Left lobe of liver (tissue), 2 donors: ENCODE results near the gene ARHGAP15. TPM values are rescaled to one million over a fixed set of nuclear protein-coding genes. Genes with fewer than 3 reads are reported as not detected.

ENCODE experiments used
- ATAC-seq: fragments of 200-7000 bp; cut with Tn5 transposase; one replicate; pipeline ENCODE4 v1.9.1; 2020; ENCODE audit warnings: mild to moderate bottlenecking, moderate library complexity
- DNase-seq: peaks from one replicate; pipeline ENCODE4 v3.0.0-alpha.2; 2020; ENCODE audit warnings: low spot score
- total RNA-seq: library from RNA; stranded (reverse); gene quantifications from one replicate; pipeline ENCODE4 v1.2.1, GENCODE V29; 2021
- donor health status: DM: no; HTN: no; CAD: no; lungs with moderate emphysema.
- donor health status: DM: no; HTN: yes; CAD: no.

The ARHGAP15 gene
- total RNA-seq, 1 donor from 2014 or later, result 2.3 TPM

- ATAC-seq, result no peak
These were observed 348.7 kb downstream of the ARHGAP15 start for GRCh38 chr2:143477714-143478443.

DNA sequence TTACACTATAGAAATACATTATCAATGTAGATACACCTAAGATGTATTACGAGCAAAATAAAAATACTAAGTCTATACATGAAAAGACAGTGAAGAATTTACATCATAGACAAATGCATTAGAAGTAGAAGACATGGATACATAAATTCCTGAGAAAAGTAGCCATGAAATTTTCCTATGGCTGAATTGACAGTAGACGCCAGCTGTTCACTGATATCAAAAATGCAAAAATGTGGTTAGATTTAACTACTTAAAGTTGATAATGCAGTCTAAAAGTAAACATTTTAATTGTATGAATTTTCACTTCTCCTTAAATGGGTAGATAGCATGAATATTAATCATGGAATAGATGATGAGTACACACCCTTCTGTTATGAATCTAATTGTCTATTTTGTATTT is 350.9 kb downstream of the ARHGAP15 start:
- no peak for DNase-seq

More at GRCh38 chr2:143477714-143478443, 348.7 kb downstream of the ARHGAP15 start:
- no peak for DNase-seq

GRCh38 chr2:143480601-143481236 is 351.5 kb downstream of the ARHGAP15 start:
- ATAC-seq, result no peak
- no peak for DNase-seq

More for the DNA sequence above, 350.9 kb downstream of the ARHGAP15 start:
- ATAC-seq, result no peak

DNA sequence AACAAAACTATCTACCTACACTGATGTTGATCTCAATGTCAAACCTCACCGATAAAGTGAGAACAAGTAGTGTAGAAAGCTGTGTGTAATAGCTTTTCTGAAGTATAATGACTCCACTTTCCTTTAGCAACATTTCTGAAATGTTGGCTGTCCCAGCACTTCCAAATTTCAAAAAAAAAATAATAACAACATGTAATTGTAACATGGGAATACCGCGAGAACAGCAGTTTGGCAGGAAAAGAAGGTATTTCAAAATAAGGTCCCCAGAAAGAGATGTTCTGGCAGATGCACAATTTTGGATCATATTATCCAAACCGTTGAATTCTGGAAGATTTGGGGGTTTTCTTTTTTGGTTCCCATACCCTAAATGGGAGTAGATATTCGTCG is 352.0 kb downstream of the ARHGAP15 start:
- ATAC-seq (no peak), DNase-seq (no peak)

- ATAC-seq (no peak), DNase-seq (no peak)
These were observed 352.5 kb downstream of the ARHGAP15 start for GRCh38 chr2:143481733-143482132.

GRCh38 chr2:143482316-143482715 is 353.1 kb downstream of the ARHGAP15 start:
- ATAC-seq (no peak), DNase-seq (no peak)

GRCh38 chr2:143482771-143483170 is 353.6 kb downstream of the ARHGAP15 start:
- DNase-seq, result no peak
- ATAC-seq, result no peak

DNA sequence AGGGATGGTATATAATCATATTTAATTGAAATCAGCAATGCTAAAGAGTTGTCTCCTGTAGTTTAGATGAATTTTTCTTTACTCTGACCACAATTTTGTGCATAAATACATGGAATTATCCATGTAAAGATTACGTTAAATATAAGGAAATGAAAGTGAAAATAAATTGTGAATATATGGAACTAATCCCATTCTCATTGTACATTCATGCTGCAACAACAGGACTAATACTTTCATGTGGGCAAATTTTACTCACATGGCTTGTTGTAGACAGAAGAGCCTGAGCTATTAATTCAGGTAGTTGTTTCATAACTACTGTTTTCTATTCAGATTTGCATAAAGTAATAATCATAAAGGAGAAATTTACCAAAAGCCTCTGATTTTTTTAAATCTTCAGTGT is 357.8 kb downstream of the ARHGAP15 start:
- no peak for ATAC-seq
- DNase-seq, result no peak

- no peak for DNase-seq
- no peak for ATAC-seq
These were observed 359.9 kb downstream of the ARHGAP15 start for GRCh38 chr2:143489145-143489544.

GRCh38 chr2:143491131-143491530 is 361.9 kb downstream of the ARHGAP15 start:
- no peak for ATAC-seq
- no peak for DNase-seq

DNA sequence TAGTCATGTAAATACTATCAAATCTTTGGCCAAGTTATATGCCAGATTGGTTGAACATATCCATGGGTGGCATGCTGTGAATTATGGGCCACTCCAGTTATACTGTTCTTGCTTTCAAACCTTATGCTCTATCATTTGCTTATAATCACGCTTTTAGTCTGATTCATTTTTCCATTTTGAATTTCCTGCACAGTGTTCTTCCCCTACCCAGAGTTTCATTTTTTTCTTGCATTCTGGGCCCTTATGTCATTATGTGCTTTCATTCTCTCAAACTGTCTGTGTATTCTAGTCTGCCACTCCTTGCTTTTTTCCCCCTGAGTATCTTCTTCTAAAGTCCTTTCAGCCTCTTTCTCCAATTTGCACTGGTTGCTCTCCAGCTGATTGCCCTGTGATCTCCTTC is 364.1 kb downstream of the ARHGAP15 start:
- DNase-seq, result no peak
- ATAC-seq, result no peak

DNA sequence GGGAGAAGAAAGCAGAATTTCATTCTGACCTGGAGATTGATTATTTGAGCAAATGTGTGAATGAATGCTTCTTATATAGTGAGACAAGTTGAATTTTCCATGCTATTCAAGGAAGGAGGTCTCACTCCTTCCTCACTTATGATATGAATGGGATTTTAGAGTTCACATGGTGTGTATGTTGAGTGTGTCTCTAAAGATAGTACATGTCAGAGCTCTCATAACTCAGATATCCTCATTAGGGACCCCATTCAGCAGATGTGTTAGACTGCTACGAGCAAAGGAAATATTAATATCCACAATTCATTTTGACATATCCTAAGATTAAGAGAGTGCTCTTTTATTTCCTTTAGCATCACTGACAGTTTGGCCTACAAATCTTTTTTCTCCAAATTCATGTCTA is 368.5 kb downstream of the ARHGAP15 start:
- DNase-seq, result no peak
- ATAC-seq, result no peak

DNA sequence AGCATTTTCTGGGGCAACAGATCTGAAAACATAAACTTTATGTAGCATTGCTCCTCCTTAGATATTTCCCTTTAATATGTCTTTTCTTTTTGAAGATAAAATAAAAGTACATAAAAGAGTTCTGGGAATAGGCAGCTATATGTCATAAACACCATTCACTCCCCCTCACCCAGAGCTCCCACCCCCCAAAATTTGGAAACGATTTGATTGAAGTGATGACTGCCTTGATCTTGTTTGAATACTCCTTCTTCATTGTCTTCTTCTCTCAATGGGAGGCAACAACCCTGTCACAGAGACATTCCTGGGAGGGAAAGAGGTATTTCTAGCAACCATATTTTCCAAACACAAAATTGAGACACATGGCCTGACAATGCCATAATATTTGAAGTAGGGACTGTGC is 369.3 kb downstream of the ARHGAP15 start:
- ATAC-seq (no peak), DNase-seq (no peak)

- DNase-seq, result no peak
- no peak for ATAC-seq
These were observed 369.8 kb downstream of the ARHGAP15 start for GRCh38 chr2:143499061-143499460.

GRCh38 chr2:143501106-143501676 is 372.0 kb downstream of the ARHGAP15 start:
- DNase-seq (no peak), ATAC-seq (no peak)

DNA sequence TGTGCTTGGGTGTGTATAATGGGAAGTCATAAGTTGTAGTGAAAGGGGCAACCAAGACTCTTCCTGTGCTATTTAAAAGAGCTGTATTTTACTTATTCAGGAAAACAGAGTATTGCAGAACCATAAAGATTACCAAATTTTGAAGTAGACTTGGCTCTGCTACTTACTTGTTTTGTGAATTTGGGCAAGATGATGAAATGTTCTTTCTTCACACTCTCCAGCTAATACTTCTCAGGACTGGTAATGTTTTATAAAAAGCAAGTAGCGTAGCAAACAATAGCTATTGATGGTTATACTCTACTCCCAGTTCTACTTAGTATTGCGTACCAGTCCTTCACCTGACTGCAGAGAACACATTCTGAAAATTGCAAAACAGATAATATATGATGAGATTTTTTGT is 374.1 kb downstream of the ARHGAP15 start:
- DNase-seq (no peak), ATAC-seq (no peak)

- ATAC-seq (no peak), DNase-seq (no peak)
These were observed 375.2 kb downstream of the ARHGAP15 start for GRCh38 chr2:143504397-143504796.

DNA sequence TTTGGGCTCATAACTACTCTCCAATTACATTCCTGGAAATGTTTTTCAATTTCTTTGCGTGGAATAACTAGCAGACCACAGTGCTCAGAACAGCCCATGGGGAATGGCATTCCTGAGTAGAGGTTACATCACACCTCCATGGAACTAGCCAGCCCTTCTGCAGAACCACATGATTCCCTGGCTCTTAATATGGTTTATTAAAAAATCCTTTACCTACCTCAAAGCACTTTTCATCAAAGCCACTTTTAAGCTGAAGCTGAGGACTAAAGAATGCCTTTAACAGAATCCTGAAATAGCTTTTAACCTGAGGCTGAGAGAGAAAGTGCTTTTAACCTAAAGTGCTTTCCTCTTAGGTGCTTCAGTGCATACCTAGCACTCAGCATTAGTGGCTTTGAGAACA is 376.3 kb downstream of the ARHGAP15 start:
- DNase-seq, result no peak
- ATAC-seq, result no peak

- DNase-seq, result no peak
- peak; percentile 48 for ATAC-seq
These were observed 383.9 kb downstream of the ARHGAP15 start for GRCh38 chr2:143513081-143513480.

DNA sequence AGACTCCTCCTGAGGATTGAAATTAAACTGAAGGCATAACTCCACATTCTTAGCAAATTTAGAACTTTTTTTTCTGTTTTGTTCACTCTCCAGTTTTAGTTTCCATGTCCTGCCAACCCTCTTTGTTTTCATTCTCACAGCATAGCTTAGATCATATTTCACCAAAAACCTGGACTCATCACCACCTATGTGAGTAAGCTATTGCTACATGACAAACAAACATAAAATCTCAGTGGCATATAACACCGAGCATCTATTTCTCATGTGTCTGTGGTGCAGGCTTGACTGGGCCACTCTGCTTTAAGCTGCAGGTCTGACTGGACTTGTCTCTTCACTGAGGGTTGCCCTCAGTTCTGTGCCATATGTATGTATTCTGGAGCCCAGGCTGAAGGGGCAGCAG is 385.2 kb downstream of the ARHGAP15 start:
- no peak for DNase-seq
- ATAC-seq, result no peak

DNA sequence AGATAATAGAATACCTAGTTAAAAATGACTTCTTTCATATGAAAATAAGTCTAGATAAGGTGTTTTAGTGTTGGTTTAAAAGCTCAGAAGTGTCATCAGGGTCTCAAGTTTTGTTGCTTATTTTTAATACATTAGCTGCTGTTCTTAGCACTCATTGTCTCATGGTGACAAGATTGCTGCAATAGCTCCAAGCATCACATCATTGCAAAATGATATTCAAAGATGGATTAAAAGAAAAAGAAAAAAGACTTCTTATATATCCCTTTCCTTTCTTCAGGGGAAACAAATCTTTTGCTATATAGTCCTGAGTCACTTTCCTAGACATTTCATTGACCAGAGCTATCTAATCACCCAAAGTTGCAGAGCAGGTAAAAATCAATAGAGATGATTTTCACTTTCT is 386.1 kb downstream of the ARHGAP15 start:
- no peak for DNase-seq
- no peak for ATAC-seq

GRCh38 chr2:143519521-143519920 is 390.3 kb downstream of the ARHGAP15 start:
- ATAC-seq (no peak), DNase-seq (no peak)
